GM19099 (cell line): ENCODE data around the gene CCNDBP1.

Experiments used
- POLR2A ChIP-seq: IDR thresholded peaks from 3 replicates; pipeline ENCODE4 v1.6.1; 2011; ENCODE audit warnings: low read depth; ENCODE audit not compliant: insufficient read length; ENCODE audit errors: extremely low read depth

Gene CCNDBP1

GRCh38 chr15:43185157-43186002, at the start of gene CCNDBP1:
TSS of gene CCNDBP1 (plus strand) at chr15:43185403. CDS start at chr15:43185499, 96 bp downstream.
- peak; percentile 94 for TF ChIP-seq POLR2A

- TF ChIP-seq POLR2A = no peak
These were observed 41.8 kb upstream of the CCNDBP1 start for GRCh38 chr15:43143203-43143941.

- no peak for TF ChIP-seq POLR2A
These were observed 40.7 kb upstream of the CCNDBP1 start for GRCh38 chr15:43144512-43144911.

GRCh38 chr15:43146184-43146583, 39.0 kb upstream of the CCNDBP1 start:
- TF ChIP-seq POLR2A = no peak

- no peak for TF ChIP-seq POLR2A
These were observed 34.8 kb upstream of the CCNDBP1 start for GRCh38 chr15:43150191-43150929.

- TF ChIP-seq POLR2A = no peak
These were observed 33.5 kb upstream of the CCNDBP1 start for GRCh38 chr15:43151688-43152087.

GRCh38 chr15:43153269-43153668, 31.9 kb upstream of the CCNDBP1 start:
- TF ChIP-seq POLR2A = no peak

DNA sequence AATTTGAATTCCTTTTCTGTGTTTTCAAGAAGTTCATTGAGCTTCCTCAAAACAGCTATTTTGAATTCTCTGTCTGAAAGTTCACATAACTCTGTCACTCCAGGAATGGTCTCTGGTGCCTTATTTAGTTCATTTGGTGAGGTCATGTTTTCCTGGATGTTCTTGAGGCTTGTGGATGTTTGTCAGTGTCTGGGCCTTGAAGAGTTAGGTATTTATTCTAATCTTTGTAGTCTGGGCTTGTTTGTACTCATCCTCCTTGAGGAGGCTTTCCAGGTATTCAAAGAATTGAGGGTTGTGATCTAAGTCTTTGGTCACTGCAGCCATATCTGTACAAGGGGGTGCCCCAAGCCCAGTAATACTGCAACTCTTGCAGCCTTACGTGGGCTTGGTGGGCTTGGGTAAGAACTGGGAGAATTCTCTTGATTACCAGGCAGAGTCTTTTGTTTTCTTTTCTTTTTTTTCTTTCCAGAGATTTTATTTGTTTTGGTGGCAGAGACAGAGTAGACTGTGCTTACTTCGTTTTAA, 19.3 kb upstream of the CCNDBP1 start:
- no peak for TF ChIP-seq POLR2A

- no peak for TF ChIP-seq POLR2A
These were observed 16.8 kb upstream of the CCNDBP1 start for GRCh38 chr15:43168192-43169107.

DNA sequence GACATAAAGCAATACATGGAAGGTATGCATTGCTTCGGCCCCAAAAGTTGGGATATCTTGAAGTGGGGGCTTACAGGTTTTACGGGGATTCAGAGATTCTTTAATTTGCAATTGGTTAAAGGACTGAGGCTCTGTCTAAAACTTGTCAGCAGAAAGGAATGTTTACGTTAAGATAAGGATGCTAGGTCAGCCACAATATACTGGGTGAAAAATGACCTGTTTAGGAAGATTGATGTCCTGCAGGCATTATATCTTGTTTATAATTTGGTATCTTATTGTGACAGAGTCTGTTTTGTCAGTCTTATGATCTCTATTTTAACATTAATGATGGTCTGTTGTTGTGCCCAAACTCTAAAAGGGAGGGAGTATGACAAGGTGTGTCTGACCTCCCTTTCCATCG, 15.3 kb upstream of the CCNDBP1 start:
- TF ChIP-seq POLR2A = no peak

GRCh38 chr15:43183270-43183669, 1.9 kb upstream of the CCNDBP1 start:
- TF ChIP-seq POLR2A = no peak

- no peak for TF ChIP-seq POLR2A
These were observed 637 bp upstream of the CCNDBP1 start for GRCh38 chr15:43184407-43185124.

DNA sequence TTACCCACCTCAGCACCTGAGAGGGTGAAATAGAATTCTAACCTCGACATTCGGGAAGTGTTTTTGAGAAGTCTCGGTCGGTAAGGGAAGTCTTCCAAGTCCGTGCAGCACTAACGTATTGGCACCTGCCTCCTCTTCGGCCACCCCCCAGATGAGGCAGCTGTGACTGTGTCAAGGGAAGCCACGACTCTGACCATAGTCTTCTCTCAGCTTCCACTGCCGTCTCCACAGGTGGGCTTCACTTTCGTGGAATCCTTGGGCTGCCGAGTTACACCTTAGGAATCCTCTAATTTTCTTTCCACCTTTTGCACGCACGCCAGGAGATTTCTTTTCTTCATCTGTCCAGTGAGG, 775 bp downstream of the CCNDBP1 start:
- no peak for TF ChIP-seq POLR2A
